Central memory CD8-positive, alpha-beta T cell (primary cell): ENCODE results near the gene GPR15LG.

Experiments used
- ATAC-seq: fragments of 150-1000 bp; cut with Tn5 transposase; replicated peaks from 2 replicates; pipeline ENCODE4 v1.10.0; 2022; ENCODE audit warnings: mild to moderate bottlenecking, moderate FRiP score, moderate number of reproducible peaks; ENCODE audit not compliant: poor library complexity, severe bottlenecking; ENCODE audit errors: extremely low read depth
- DNase-seq, 2 donors: peaks; one replicate each; pipeline ENCODE4 v3.0.0; 2021; ENCODE audit warnings: low spot score in 2 of 2
- H3K27ac Mint-ChIP-seq: one replicate; pipeline ENCODE4 v1.8.0; 2022; ENCODE audit warnings: low read depth, mild to moderate bottlenecking, moderate library complexity, mixed read lengths
- H3K27me3 Mint-ChIP-seq: one replicate; pipeline ENCODE4 v1.8.0; 2022; ENCODE audit warnings: mixed read lengths
- H3K36me3 Mint-ChIP-seq: one replicate; pipeline ENCODE4 v1.8.0; 2022; ENCODE audit warnings: mild to moderate bottlenecking, moderate library complexity, mixed read lengths; ENCODE audit not compliant: insufficient read depth
- H3K4me1 Mint-ChIP-seq: one replicate; pipeline ENCODE4 v1.8.0; 2022; ENCODE audit warnings: mixed read lengths
- H3K4me3 Mint-ChIP-seq: one replicate; pipeline ENCODE4 v1.8.0; 2022; ENCODE audit warnings: mild to moderate bottlenecking, moderate library complexity, mixed read lengths
- H3K9me3 Mint-ChIP-seq: one replicate; pipeline ENCODE4 v1.8.0; 2022; ENCODE audit warnings: mixed read lengths

The GPR15LG gene

DNA sequence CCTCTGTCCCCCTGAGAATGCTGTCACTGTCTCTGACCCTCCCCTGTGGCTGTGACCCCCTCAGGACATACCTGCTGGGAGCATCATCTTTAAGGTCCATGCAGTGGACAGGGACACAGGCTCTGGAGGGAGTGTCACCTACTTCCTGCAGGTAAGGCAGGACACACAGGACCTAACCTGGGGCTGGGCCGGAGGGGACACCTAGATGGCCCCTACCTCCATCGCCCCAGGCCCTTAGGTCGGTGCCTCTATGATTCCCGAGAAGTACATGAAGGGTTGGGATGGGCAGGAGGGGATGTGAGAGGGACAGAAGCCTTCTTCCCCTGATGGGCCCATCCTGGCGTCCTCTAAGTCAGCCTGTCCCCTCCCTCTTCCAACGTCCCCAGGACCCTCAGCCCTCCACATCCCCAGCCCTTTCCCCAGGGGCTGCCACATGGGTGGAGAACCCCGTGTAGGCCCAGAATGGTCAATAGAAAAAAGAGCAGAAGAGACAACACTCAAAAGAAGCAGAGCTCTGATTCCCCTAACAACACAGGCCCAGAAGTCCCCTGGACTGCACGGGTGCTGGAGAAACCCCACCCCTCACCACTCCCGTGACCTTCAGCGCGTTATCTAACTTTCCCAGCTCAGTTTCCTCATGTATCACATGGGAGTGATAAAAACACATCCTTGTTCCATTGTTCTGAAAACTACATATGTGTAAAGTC, 27.1 kb downstream of the GPR15LG start:
- Mint-ChIP-seq H3K4me3 (no peak overlapping the region), H3K36me3 (peaks cover 3% of the 10 kb centered on the region), H3K27ac (no peak overlapping the region), H3K9me3 (no peaks in the 10 kb centered on the region), H3K27me3 (peaks cover 7% of the 10 kb centered on the region), H3K4me1 (peaks cover 7% of the 10 kb centered on the region)
- ATAC-seq (no peak), DNase-seq (no peak)

DNA sequence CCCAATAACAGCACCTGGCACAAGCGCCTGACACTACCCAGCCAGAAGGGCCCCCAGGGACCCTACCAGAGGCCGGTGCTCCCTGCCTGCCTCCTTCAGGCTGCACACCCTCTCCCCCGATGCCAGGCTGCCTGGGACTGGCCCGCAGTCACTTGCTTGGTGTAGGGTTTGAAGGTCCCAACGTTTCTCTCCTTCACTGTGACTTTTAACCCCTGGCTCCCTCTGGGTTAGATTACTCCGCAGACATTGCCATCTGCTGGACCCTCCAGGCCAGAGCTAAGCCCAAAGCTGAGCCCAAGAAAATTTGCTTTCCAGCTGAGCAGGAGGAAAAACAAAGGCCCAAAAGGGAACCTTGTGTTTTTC, 27.6 kb downstream of the GPR15LG start:
- H3K9me3 Mint-ChIP-seq: no peaks in the 10 kb centered on the region
- H3K27me3 Mint-ChIP-seq: peaks cover 3% of the 10 kb centered on the region
- H3K36me3 Mint-ChIP-seq: peaks cover 3% of the 10 kb centered on the region
- no peak overlapping the region for H3K4me3 Mint-ChIP-seq
- ATAC-seq (no peak), DNase-seq (no peak)
- H3K4me1 Mint-ChIP-seq: peaks cover 7% of the 10 kb centered on the region
- H3K27ac Mint-ChIP-seq: no peak overlapping the region

DNA sequence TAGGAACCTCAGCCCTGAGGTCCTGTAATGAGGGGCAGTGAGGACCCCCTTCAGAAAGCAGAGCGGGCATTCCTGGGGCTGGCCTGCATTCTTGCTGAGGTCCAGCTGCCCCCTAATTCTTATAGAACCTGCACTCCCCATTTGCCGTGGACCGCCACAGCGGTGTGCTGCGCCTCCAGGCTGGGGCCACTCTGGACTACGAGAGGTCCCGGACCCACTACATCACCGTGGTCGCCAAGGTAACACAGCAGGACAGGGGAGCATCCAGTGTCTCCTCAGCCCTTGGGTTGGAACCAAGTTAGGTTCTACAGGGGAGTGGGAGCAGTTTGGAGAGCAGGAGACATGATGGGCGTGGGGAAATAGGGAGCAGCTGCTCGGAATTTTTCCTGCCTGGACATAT, 28.1 kb downstream of the GPR15LG start:
- no peaks in the 10 kb centered on the region for H3K27me3 Mint-ChIP-seq
- H3K36me3 Mint-ChIP-seq: peaks cover 3% of the 10 kb centered on the region
- ATAC-seq: no peak
- no peak overlapping the region for H3K4me3 Mint-ChIP-seq
- peaks cover 7% of the 10 kb centered on the region for H3K4me1 Mint-ChIP-seq
- no peak for DNase-seq
- H3K27ac Mint-ChIP-seq: peak overlapping the region; percentile 75
- no peaks in the 10 kb centered on the region for H3K9me3 Mint-ChIP-seq

DNA sequence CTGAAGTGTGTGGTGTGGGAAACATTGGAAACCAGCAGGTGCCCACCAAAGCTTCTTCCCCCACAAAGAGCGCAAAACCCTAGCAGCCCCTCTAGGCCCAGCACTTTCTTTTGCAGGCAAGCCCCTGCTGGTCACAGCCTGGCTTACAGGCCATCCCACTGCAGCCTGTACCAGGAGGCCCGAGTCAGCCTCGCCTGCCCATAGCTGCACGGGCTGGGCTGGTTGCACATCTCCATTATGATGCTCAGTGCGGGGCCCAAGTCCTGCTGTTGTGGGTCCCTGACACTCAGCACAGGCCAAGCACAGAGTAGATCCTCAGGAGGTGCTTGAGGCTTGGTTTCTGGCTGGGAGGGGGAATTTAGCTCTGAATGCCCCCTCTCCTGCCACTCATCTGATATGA, 28.7 kb downstream of the GPR15LG start:
- peak overlapping the region; percentile 75 for H3K27ac Mint-ChIP-seq
- H3K27me3 Mint-ChIP-seq: no peaks in the 10 kb centered on the region
- H3K36me3 Mint-ChIP-seq: peaks cover 5% of the 10 kb centered on the region
- no peak overlapping the region for H3K4me3 Mint-ChIP-seq
- no peaks in the 10 kb centered on the region for H3K9me3 Mint-ChIP-seq
- DNase-seq: no peak
- no peak for ATAC-seq
- peaks cover 7% of the 10 kb centered on the region for H3K4me1 Mint-ChIP-seq

DNA sequence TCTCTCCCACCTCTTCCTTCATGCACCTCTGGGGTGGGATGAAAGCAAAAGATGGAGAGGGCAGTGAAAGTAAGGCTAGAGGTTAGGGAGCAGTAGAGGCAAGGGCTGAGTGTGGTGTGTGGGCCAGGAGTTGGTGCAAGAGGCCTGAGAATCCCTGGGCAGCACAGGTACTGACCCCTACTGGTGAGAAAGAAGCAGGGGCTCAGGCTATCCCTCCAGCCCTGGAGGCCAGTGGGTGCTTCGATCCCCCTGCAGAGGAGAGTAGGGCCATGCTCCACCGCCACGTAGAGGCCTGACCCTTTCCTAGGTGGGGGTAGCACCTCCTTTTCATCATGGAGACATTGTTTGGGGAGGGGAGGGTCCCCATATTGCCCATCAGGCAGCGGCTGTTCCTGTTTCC, 30.5 kb downstream of the GPR15LG start:
- Mint-ChIP-seq H3K4me3 (no peak overlapping the region), H3K27me3 (no peaks in the 10 kb centered on the region)
- no peak for ATAC-seq

DNA sequence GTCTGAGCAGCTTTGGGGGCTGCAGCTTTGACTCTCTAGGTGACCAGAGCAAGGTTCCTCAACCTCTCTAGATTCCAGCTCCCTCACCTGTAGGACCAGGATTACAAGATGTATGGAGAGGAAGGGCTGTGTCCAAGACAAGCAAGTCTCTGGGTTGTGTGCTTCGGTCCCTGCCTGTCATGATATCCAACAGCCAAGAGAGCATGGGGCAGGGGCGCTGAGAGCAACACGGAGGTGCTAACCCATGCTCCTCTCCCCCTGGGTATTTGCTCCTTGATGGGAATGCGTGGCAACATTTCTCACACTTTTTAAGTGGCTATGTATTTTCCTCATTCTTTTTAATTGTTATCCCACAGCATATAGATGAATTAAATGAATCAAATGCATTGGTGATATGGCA, 31.0 kb downstream of the GPR15LG start:
- Mint-ChIP-seq H3K36me3 (peaks cover 2% of the 10 kb centered on the region), H3K4me1 (peaks cover 7% of the 10 kb centered on the region), H3K27ac (no peak overlapping the region), H3K9me3 (no peaks in the 10 kb centered on the region), H3K27me3 (no peaks in the 10 kb centered on the region), H3K4me3 (no peak overlapping the region)
- ATAC-seq (no peak), DNase-seq (no peak)

More for the DNA sequence above, 30.5 kb downstream of the GPR15LG start:
- no peak for DNase-seq
- H3K36me3 Mint-ChIP-seq: peaks cover 2% of the 10 kb centered on the region
- peaks cover 7% of the 10 kb centered on the region for H3K4me1 Mint-ChIP-seq
- no peak overlapping the region for H3K27ac Mint-ChIP-seq
- no peaks in the 10 kb centered on the region for H3K9me3 Mint-ChIP-seq

DNA sequence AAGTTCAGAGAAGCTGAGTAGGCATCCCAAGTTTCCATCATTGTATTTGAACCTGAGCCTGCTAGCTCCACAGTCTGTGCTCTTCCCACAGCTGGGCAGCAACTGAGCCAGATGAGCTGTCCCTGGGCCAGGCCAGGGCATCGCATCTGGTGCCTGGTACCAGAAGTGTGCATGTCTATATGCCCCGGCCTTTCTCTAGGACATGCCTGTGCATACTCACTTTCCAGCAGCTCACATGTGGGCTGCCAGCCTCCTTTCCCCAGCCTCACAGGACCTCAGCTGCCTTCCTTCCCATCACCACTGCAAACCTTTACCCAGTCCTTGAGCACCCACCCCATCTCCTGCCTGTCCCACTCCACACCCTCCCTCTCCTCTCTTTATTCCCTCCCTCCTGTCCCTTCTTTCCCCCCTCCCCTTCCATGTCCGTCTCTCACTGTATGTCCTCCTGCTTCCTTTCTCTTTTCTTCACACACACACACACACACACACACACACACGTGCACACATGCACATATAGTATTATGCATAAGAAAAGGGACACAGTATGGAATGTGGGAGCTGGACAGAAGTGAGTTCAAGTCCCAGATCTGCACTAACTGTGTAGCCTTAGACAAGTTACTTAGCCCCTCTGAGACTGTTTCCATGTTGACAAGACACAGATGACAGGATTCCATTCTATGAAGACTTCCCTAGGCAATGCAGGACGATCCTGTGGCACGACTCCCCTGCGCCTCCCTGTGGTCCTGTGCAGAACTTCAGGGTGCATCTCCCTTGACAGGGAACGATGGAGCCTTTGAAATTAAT, 31.6 kb downstream of the GPR15LG start:
- H3K4me3 Mint-ChIP-seq: no peak overlapping the region
- no peak overlapping the region for H3K27ac Mint-ChIP-seq
- peaks cover 7% of the 10 kb centered on the region for H3K4me1 Mint-ChIP-seq
- ATAC-seq: peak; percentile 86
- DNase-seq: peak; percentile 69 to 73
- H3K27me3 Mint-ChIP-seq: no peaks in the 10 kb centered on the region
- peaks cover 2% of the 10 kb centered on the region for H3K36me3 Mint-ChIP-seq
- no peaks in the 10 kb centered on the region for H3K9me3 Mint-ChIP-seq

DNA sequence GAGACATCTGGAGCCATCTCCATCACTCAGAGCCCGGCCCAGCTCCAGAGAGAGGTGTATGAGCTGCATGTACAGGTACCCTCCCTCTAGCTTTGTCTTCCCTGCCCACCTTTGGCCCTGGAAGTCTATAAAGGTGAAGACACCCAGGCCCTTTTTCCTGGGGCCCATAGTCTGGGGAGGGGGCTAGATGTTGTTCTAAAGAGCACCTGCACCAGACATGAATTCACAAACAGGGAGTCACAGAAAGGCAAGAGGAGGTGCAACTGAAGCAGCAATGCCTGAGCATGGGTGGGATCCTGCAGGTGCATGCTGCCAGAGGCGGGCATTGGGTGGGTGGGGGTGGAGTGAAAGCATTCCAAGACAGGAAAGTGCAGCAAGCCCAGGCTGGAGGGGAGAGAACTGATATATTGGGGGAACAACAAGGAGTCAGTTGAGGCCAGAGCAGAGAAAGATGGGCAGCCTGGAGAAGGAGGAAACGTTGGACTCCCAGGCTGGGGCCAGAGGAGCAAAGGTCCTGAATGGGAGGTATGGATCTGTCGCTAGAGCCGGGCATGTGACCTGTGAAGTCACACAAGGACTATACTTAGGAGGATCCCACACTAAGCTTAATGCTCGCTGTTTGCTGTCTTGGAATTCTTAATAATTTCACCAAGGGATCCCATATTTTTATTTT, 32.4 kb downstream of the GPR15LG start:
- Mint-ChIP-seq H3K36me3 (peaks cover 2% of the 10 kb centered on the region), H3K27me3 (no peaks in the 10 kb centered on the region), H3K9me3 (no peaks in the 10 kb centered on the region), H3K27ac (no peak overlapping the region), H3K4me1 (peaks cover 7% of the 10 kb centered on the region), H3K4me3 (no peak overlapping the region)
- ATAC-seq (no peak), DNase-seq (no peak)

DNA sequence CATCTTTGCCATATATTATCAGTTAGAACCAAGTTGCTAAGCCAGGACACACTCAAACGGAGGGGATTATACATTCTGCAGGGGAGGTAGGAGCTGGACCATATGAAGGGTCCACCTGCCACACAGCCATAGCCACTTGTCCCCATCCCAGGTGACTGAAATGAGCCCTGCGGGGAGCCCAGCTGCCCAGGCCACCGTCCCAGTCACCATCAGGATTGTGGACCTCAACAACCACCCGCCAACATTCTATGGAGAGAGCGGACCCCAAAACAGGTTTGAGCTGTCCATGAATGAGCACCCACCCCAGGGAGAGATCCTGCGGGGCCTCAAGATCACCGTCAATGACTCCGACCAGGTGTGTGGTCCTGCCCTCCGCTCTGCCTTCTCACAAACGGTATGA, 34.4 kb downstream of the GPR15LG start:
- H3K27ac Mint-ChIP-seq: no peak overlapping the region
- DNase-seq: no peak
- no peak for ATAC-seq
- peaks cover 7% of the 10 kb centered on the region for H3K4me1 Mint-ChIP-seq
- H3K36me3 Mint-ChIP-seq: peaks cover 4% of the 10 kb centered on the region
- no peaks in the 10 kb centered on the region for H3K9me3 Mint-ChIP-seq
- no peaks in the 10 kb centered on the region for H3K27me3 Mint-ChIP-seq
- no peak overlapping the region for H3K4me3 Mint-ChIP-seq

DNA sequence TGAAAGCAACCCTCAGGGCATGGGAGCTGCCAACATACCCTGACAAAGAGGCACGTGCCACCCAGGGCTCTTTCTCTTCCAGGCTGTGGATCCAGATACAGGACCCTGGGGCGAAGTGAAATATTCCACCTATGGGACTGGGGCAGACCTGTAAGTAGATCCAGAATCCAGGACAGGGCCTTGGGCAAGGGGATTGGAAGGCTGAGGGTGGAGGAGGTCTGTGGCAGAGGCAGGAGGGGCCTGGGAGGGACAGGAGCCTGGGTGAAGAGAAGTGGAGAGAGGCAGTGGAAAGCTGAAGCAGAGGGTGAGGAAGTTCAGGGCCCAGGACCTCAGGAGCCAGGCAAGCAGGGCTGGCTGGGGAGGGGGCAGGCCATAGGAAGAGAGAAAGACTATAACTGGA, 38.0 kb downstream of the GPR15LG start:
- H3K27me3 Mint-ChIP-seq: no peaks in the 10 kb centered on the region
- H3K4me3 Mint-ChIP-seq: no peak overlapping the region
- ATAC-seq (no peak), DNase-seq (no peak)
- H3K27ac Mint-ChIP-seq: no peak overlapping the region
- no peaks in the 10 kb centered on the region for H3K9me3 Mint-ChIP-seq
- no peaks in the 10 kb centered on the region for H3K4me1 Mint-ChIP-seq
- peaks cover 5% of the 10 kb centered on the region for H3K36me3 Mint-ChIP-seq

DNA sequence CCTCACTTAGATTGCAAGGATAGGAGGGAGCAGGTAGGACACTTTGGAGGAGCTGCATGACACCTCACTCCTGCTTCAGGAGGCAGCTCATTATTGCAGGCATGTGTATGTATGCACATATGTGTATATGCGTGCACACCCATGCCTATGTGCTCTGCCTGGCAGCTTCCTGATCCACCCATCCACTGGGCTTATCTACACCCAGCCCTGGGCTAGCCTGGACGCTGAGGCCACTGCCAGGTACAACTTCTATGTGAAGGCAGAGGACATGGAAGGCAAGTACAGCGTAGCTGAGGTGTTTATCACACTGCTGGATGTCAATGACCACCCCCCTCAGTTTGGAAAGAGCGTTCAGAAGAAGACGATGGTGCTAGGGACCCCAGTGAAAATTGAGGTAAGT, 38.4 kb downstream of the GPR15LG start:
- Mint-ChIP-seq H3K4me3 (no peak overlapping the region), H3K9me3 (no peaks in the 10 kb centered on the region), H3K27me3 (no peaks in the 10 kb centered on the region), H3K4me1 (no peaks in the 10 kb centered on the region), H3K36me3 (peaks cover 5% of the 10 kb centered on the region), H3K27ac (no peak overlapping the region)
- no peak for DNase-seq
- ATAC-seq: no peak

DNA sequence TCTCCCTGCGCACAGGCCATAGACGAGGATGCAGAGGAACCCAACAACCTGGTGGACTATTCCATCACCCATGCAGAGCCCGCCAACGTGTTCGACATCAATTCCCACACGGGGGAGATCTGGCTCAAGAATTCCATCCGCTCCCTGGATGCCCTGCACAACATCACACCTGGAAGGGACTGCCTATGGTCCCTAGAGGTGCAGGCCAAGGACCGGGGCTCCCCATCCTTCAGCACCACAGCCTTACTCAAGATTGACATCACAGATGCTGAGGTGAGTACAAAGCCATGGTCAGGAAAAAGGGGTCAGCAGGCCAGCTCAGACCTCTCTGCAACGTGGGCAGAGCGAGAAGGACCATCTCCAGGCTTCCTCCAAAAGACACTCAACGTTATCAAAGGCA, 39.5 kb downstream of the GPR15LG start:
- ATAC-seq: no peak
- H3K36me3 Mint-ChIP-seq: peaks cover 3% of the 10 kb centered on the region
- H3K4me3 Mint-ChIP-seq: no peak overlapping the region
- H3K4me1 Mint-ChIP-seq: no peaks in the 10 kb centered on the region
- H3K27ac Mint-ChIP-seq: no peak overlapping the region
- no peaks in the 10 kb centered on the region for H3K9me3 Mint-ChIP-seq
- no peaks in the 10 kb centered on the region for H3K27me3 Mint-ChIP-seq
- DNase-seq: no peak
